AG09309 (cell line): Measurements from ENCODE around the gene RNASET2.

Experiments
- DNase-seq: peaks from one replicate; pipeline ENCODE4 v3.0.0-alpha.2; 2010; ENCODE audit warnings: low read depth
- H3K4me3 ChIP-seq: 2 replicates; pipeline ENCODE4 v1.5.1; 2011; ENCODE audit warnings: mild to moderate bottlenecking, low read depth, low read length, moderate library complexity; ENCODE audit not compliant: control insufficient read depth
- TF ChIP-seq, protein P1 (sequence below): IDR thresholded peaks from 2 replicates; pipeline ENCODE4 v1.5.1; 2011; ENCODE audit warnings: mild to moderate bottlenecking, low read depth, low read length, inconsistent platforms; ENCODE audit not compliant: insufficient read depth, control insufficient read depth; ENCODE audit errors: missing control alignments

RNASET2 gene

DNA sequence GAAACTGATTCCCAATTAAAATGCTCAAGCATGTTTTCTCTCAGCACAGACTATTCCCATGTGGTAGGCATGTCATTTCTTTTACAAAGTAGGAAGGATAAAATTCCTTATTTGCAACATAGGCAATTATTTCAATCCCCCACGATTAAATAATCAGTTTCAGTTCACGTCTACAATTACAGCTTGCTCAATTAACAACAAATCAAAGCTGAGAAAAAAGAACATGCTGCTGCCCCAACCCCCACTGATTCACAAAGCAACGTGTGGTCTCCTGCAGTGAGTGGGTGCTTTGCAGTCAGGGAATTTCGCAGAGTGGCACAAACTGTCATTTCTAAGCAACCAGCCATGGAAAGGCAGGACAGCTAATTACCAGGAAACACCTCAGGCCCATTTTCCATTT, 17.0 kb downstream of the RNASET2 start:
- no peak for DNase-seq
- TF ChIP-seq, protein P1, sequence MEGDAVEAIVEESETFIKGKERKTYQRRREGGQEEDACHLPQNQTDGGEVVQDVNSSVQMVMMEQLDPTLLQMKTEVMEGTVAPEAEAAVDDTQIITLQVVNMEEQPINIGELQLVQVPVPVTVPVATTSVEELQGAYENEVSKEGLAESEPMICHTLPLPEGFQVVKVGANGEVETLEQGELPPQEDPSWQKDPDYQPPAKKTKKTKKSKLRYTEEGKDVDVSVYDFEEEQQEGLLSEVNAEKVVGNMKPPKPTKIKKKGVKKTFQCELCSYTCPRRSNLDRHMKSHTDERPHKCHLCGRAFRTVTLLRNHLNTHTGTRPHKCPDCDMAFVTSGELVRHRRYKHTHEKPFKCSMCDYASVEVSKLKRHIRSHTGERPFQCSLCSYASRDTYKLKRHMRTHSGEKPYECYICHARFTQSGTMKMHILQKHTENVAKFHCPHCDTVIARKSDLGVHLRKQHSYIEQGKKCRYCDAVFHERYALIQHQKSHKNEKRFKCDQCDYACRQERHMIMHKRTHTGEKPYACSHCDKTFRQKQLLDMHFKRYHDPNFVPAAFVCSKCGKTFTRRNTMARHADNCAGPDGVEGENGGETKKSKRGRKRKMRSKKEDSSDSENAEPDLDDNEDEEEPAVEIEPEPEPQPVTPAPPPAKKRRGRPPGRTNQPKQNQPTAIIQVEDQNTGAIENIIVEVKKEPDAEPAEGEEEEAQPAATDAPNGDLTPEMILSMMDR, result no peak
- H3K4me3 ChIP-seq, result no peak overlapping the region

DNA sequence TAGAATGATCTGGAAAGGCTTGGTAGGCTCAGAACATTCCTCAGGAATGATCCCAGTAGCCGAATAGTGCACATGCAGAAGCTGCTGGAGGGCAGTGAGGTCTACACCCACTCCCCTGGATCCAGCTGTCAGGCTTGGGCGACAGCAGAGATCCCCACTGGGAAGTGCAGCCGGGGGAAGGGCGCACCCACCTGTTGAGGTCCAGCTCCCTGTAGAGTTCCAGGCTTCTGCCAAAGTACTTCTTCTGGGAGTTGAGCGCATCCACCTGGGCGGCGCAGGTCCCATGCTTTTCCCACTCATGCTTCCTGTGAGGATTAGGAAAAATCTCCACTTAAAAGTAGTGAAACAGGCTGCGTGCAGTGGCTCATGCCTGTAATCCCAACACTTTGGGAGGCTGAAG, 17.6 kb downstream of the RNASET2 start:
- TF ChIP-seq, protein P1, result no peak

DNA sequence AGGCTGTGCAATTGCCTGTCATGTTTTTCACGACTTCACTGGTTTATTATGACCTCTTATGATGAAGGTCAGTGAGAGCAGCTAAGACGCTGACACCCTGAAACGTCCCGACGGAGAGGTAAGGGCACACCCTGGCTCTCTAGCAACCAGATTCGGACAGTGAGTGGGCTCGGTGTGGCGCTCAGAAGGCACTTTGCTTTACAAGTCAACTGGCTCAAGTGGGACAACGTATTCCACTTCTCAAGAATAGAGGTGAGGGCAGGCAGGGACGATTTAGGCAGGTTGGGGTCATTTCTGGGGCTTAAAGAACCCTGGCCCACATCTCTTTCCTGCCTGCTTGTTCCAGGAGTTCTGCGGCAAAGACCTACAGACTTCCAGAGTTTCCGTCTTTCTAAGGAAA, 18.2 kb downstream of the RNASET2 start:
- no peak overlapping the region for H3K4me3 ChIP-seq
- TF ChIP-seq, protein P1, result no peak

More for the DNA sequence above, 17.6 kb downstream of the RNASET2 start:
- H3K4me3 ChIP-seq, result no peak overlapping the region
- no peak for DNase-seq

DNA sequence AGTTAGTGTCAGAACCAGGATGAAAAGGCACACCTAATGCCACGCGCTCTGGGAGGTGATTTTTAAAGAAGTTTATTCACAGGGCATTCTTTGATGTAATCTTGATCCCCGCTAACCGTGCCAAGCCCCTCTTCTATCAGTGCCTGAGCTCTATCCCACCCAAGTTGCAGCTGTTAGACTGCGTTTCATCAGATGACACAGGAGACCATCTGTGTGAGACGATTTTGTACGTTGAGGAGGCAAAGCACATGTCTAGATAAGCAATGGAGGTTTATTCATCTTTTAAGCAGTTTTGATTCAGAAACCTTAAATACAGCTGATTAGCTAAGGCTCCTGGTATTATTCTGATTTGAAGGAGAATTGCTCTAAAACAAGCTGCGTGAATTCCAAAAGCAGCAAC, 18.6 kb downstream of the RNASET2 start:
- no peak overlapping the region for H3K4me3 ChIP-seq
- DNase-seq, result no peak
- TF ChIP-seq, protein P1, result no peak

More for the DNA sequence above, 18.2 kb downstream of the RNASET2 start:
- DNase-seq, result no peak

DNA sequence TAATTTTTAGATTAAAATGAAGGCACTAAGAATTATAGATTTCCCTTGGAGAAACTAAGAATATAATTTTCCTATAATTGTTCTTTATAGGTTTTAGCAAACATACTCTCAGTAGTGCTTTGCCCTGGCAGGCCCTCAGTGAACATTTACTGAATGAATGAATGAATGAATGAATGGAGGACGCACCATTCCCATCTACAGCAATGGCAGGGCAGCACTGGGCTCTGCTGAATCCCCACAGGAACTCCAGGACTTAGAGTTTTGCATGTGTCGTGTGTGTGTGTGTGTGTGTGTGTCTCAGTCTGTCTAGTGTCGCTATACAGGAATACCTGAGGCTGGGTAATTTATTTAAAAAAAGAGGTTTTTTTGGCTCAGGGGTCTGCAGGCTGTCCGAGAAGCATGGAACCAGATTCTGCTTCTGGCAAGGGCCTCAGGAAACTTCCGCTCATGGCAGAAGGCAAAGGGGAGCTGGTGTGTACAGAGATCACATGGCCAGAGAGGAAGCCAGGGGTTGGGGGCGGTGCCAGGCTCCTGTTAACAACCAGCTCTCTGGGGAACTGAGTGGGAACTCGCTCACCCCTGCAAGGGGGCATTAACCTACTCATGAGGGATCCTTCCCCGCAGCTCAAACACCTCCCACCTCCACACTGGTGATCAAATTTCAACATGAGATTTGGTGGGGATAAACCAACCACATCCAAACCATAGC, 20.1 kb downstream of the RNASET2 start:
- DNase-seq, result no peak
- H3K4me3 ChIP-seq, result no peak overlapping the region
- TF ChIP-seq, protein P1, result no peak

DNA sequence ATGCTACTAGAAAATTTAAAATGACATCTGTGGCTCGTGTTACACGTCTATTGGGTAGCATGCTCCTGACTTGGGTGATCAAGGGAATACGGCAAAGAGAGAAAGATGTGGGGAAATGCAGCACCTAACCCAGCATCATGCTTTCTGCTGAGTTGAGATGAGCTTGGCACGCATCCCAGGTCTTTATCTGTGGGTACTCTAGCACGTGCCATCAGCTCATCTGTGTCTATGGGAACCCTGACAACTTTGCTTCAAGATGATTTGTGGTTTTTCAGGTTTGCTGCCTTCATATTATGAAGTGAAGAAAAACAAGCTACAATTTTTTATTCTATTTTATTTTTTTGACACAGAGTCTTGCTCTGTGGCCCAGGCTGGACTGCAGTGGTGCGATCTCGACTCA, 21.0 kb downstream of the RNASET2 start:
- H3K4me3 ChIP-seq, result no peak overlapping the region
- TF ChIP-seq, protein P1, result no peak
- no peak for DNase-seq
